HG03378 (cell line): ENCODE results near the gene LTBP1.
"Not testable (repeated sequence)": the region's sequence is repeated elsewhere in the genome, so short reads cannot be mapped to it uniquely, and the experiment has no call there.

Source experiments
- ATAC-seq: cut with Tn5 transposase; IDR thresholded peaks from one replicate; pipeline ENCODE4 v1.9.1; 2021; ENCODE audit warnings: mild to moderate bottlenecking, moderate library complexity; ENCODE audit not compliant: unreplicated experiment

The LTBP1 gene

GRCh38 chr2:33033606-33034081 lies 86.9 kb downstream of the LTBP1 start:
- ATAC-seq = no peak

GRCh38 chr2:33034784-33035183 lies 88.0 kb downstream of the LTBP1 start:
- ATAC-seq = no peak

- no peak for ATAC-seq
Observed at GRCh38 chr2:33038230-33038629, 91.5 kb downstream of the LTBP1 start.

GRCh38 chr2:33038799-33039198 lies 92.0 kb downstream of the LTBP1 start:
- no peak for ATAC-seq

GRCh38 chr2:33040541-33040940 lies 93.8 kb downstream of the LTBP1 start:
- ATAC-seq = no peak

- ATAC-seq = no peak
Observed at GRCh38 chr2:33042265-33042664, 95.5 kb downstream of the LTBP1 start.

- ATAC-seq = no peak
Observed at GRCh38 chr2:33042819-33043218, 96.1 kb downstream of the LTBP1 start.

- no peak for ATAC-seq
Observed at GRCh38 chr2:33047939-33048338, 101.2 kb downstream of the LTBP1 start.

GRCh38 chr2:33051586-33052360 lies 105.0 kb downstream of the LTBP1 start:
- ATAC-seq = no peak

GRCh38 chr2:33052361-33052735 lies 105.6 kb downstream of the LTBP1 start:
- ATAC-seq = no peak

GRCh38 chr2:33052795-33053194 lies 106.0 kb downstream of the LTBP1 start:
- ATAC-seq = not testable (repeated sequence)

GRCh38 chr2:33056170-33056569 lies 109.4 kb downstream of the LTBP1 start:
- no peak for ATAC-seq

GRCh38 chr2:33057307-33058028 lies 110.7 kb downstream of the LTBP1 start:
- not testable (repeated sequence) for ATAC-seq

GRCh38 chr2:33058716-33059470 lies 112.1 kb downstream of the LTBP1 start:
- no peak for ATAC-seq

- no peak for ATAC-seq
Observed at GRCh38 chr2:33059471-33060156, 112.9 kb downstream of the LTBP1 start.

GRCh38 chr2:33060405-33060804 lies 113.7 kb downstream of the LTBP1 start:
- no peak for ATAC-seq

- no peak for ATAC-seq
Observed at GRCh38 chr2:33062665-33063250, 116.0 kb downstream of the LTBP1 start.

- no peak for ATAC-seq
Observed at GRCh38 chr2:33064349-33064801, 117.6 kb downstream of the LTBP1 start.

- no peak for ATAC-seq
Observed at GRCh38 chr2:33067598-33067997, 120.8 kb downstream of the LTBP1 start.

GRCh38 chr2:33068261-33068660 lies 121.5 kb downstream of the LTBP1 start:
- ATAC-seq = no peak
